DOHH2 (cell line): Measurements from ENCODE around the gene DBI.
A peak's percentile ranks its signal among the peaks of the same experiment; 100 is the strongest.

ENCODE experiments used
- H3F3A ChIP-seq: fragments of 200-600 bp; sonication (generic), shearing (Covaris generic); 2 replicates; pipeline ENCODE4 v1.6.0; 2016; ENCODE audit warnings: antibody characterized with exemption, mild to moderate bottlenecking; ENCODE audit not compliant: control insufficient read depth, insufficient read depth
- H3K27ac ChIP-seq: fragments of 200-600 bp; sonication (generic); 2 replicates; pipeline ENCODE4 v1.5.1; 2014; ENCODE audit warnings: low read depth, mild to moderate bottlenecking, low read length, moderate library complexity
- H3K27me3 ChIP-seq: fragments of 200-600 bp; sonication (generic); 2 replicates; pipeline ENCODE4 v1.6.1; 2014; ENCODE audit warnings: mild to moderate bottlenecking, low read length, mixed read lengths; ENCODE audit not compliant: control insufficient read depth
- H3K36me3 ChIP-seq: fragments of 200-600 bp; sonication (generic); 2 replicates; pipeline ENCODE4 v1.6.1; 2014; ENCODE audit warnings: mild to moderate bottlenecking, low read length, moderate library complexity, mixed read lengths; ENCODE audit not compliant: control insufficient read depth
- H3K4me1 ChIP-seq: fragments of 200-600 bp; sonication (generic); 2 replicates; pipeline ENCODE4 v1.6.1; 2014; ENCODE audit warnings: mild to moderate bottlenecking, low read length, mixed read lengths; ENCODE audit not compliant: control insufficient read depth
- H3K4me2 ChIP-seq: fragments of 200-600 bp; sonication (generic); 2 replicates; pipeline ENCODE4 v1.6.0; 2014; ENCODE audit warnings: mild to moderate bottlenecking, low read length, moderate library complexity
- H3K4me3 ChIP-seq: fragments of 200-600 bp; sonication (generic); 2 replicates; pipeline ENCODE4 v1.5.1; 2014; ENCODE audit warnings: mild to moderate bottlenecking, low read length, mixed read lengths
- H3K79me2 ChIP-seq: fragments of 200-600 bp; sonication (generic); 2 replicates; pipeline ENCODE4 v1.6.1; 2014; ENCODE audit warnings: mild to moderate bottlenecking, low read length, mixed read lengths; ENCODE audit not compliant: control insufficient read depth
- H3K9me2 ChIP-seq: fragments of 200-600 bp; sonication (generic); replicated peaks from 2 replicates; pipeline ENCODE4 v1.6.1; 2014; ENCODE audit warnings: mild to moderate bottlenecking, low read length, mixed read lengths; ENCODE audit not compliant: control insufficient read depth
- H3K9me3 ChIP-seq: fragments of 200-600 bp; sonication (generic); 2 replicates; pipeline ENCODE4 v1.6.1; 2014; ENCODE audit warnings: antibody characterized with exemption, low read length, mixed read lengths; ENCODE audit not compliant: control insufficient read depth, insufficient read depth
- H4K20me1 ChIP-seq: fragments of 200-600 bp; sonication (generic); 2 replicates; pipeline ENCODE4 v1.6.0; 2014; ENCODE audit warnings: low read depth, mild to moderate bottlenecking, antibody characterized with exemption, low read length, moderate library complexity; ENCODE audit not compliant: control insufficient read depth, insufficient read depth
- EZH2phosphoT487 ChIP-seq: fragments of 200-600 bp; sonication (generic); IDR thresholded peaks from 2 replicates; pipeline ENCODE4 v1.6.1; 2017; ENCODE audit warnings: borderline replicate concordance, mild to moderate bottlenecking, antibody characterized with exemption, low read length, moderate library complexity, mixed read lengths
- TF ChIP-seq, protein P1 (sequence below): fragments of 200-600 bp; sonication (generic); IDR thresholded peaks from one replicate; pipeline ENCODE4 v1.5.1; 2014; ENCODE audit warnings: antibody characterized with exemption, mild to moderate bottlenecking, low read depth, low read length; ENCODE audit not compliant: poor library complexity, severe bottlenecking

The DBI gene

DNA sequence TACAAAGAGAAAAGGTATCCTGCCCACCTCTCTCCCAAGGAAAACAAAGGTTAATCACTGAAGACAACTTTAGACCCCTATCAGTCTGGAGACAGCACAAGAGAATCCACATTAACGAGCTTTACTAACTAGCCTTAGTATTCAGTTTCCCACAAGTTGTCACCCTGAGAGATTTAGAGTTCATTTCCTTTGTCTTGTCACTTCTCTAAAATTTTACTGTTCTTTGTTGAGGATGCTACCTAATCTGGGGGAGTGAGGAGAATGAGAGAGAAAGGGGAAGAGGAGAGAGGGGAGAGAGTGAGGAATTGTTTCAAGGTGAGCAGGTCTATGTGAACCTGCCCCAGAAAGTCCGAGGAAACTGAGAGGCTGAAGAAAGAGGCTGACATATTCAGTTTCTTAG is 28.5 kb upstream of the DBI start:
- H3K79me2 ChIP-seq: no peaks in the 10 kb centered on the region
- peak overlapping the region; percentile 84 for H3K4me2 ChIP-seq
- H3K27ac ChIP-seq: peak overlapping the region; percentile 81

GRCh38 chr2:119338826-119339561 is 27.8 kb upstream of the DBI start:
- no peaks in the 10 kb centered on the region for H3K79me2 ChIP-seq
- TF ChIP-seq, protein P1, sequence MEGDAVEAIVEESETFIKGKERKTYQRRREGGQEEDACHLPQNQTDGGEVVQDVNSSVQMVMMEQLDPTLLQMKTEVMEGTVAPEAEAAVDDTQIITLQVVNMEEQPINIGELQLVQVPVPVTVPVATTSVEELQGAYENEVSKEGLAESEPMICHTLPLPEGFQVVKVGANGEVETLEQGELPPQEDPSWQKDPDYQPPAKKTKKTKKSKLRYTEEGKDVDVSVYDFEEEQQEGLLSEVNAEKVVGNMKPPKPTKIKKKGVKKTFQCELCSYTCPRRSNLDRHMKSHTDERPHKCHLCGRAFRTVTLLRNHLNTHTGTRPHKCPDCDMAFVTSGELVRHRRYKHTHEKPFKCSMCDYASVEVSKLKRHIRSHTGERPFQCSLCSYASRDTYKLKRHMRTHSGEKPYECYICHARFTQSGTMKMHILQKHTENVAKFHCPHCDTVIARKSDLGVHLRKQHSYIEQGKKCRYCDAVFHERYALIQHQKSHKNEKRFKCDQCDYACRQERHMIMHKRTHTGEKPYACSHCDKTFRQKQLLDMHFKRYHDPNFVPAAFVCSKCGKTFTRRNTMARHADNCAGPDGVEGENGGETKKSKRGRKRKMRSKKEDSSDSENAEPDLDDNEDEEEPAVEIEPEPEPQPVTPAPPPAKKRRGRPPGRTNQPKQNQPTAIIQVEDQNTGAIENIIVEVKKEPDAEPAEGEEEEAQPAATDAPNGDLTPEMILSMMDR: no peak
- no peak for TF ChIP-seq EZH2phosphoT487
- H3K4me1 ChIP-seq: peaks cover 39% of the 10 kb centered on the region
- H3K9me2 ChIP-seq: no peaks in the 10 kb centered on the region
- no peaks in the 10 kb centered on the region for H3K9me3 ChIP-seq
- H3K4me2 ChIP-seq: peak overlapping the region; percentile 84
- H3F3A ChIP-seq: peaks cover 7% of the 10 kb centered on the region; the same call in 1 of the 2 replicates
- peak overlapping the region; percentile 81 for H3K27ac ChIP-seq
- H4K20me1 ChIP-seq: no peaks in the 10 kb centered on the region
- H3K27me3 ChIP-seq: no peaks in the 10 kb centered on the region
- H3K36me3 ChIP-seq: no peaks in the 10 kb centered on the region
- H3K4me3 ChIP-seq: peak overlapping the region; percentile 54

More for the DNA sequence above, 28.5 kb upstream of the DBI start:
- peaks cover 7% of the 10 kb centered on the region; the same call in 1 of the 2 replicates for H3F3A ChIP-seq
- H3K27me3 ChIP-seq: no peaks in the 10 kb centered on the region
- H3K36me3 ChIP-seq: no peaks in the 10 kb centered on the region
- H3K9me3 ChIP-seq: no peaks in the 10 kb centered on the region
- peak overlapping the region; percentile 54 for H3K4me3 ChIP-seq
- no peaks in the 10 kb centered on the region for H3K9me2 ChIP-seq
- H4K20me1 ChIP-seq: no peaks in the 10 kb centered on the region
- TF ChIP-seq EZH2phosphoT487: no peak
- TF ChIP-seq, protein P1: no peak
- peaks cover 37% of the 10 kb centered on the region for H3K4me1 ChIP-seq

DNA sequence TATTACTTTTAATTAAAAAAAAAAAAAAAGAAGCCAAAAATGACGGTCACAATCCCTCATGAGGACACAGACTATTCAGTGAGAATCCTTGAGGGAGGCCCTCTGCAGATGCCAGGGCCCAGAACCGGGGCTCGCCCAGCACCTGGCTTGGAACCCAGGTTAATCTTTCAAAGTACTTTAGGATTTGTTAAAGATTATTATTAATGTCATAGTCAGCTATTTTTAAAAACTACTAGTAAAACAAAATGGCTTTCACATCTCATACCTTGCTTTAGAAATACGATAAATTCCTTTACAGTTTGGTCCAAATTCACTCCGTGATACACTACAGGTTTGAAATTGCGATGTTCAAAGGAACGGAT is 27.2 kb upstream of the DBI start:
- Histone ChIP-seq H3K9me2 (no peaks in the 10 kb centered on the region), H4K20me1 (no peaks in the 10 kb centered on the region), H3K36me3 (no peaks in the 10 kb centered on the region), H3K4me1 (peaks cover 36% of the 10 kb centered on the region), H3F3A (peaks cover 7% of the 10 kb centered on the region; the same call in 1 of the 2 replicates), H3K9me3 (no peaks in the 10 kb centered on the region), H3K27ac (peak overlapping the region; percentile 81), H3K4me2 (peak overlapping the region; percentile 84), H3K27me3 (no peaks in the 10 kb centered on the region), H3K4me3 (peak overlapping the region; percentile 25; the same call in 1 of the 2 replicates), H3K79me2 (no peaks in the 10 kb centered on the region)
- no peak for TF ChIP-seq EZH2phosphoT487
- TF ChIP-seq, protein P1: no peak
